Neuronal stem cell (in vitro differentiated cells): ENCODE measurements around the gene MEIKIN.

ENCODE experiments used
- DNase-seq: peaks from one replicate; pipeline ENCODE4 v3.0.0-alpha.2; 2013; ENCODE audit warnings: low spot score
- H2AFZ ChIP-seq: one replicate; pipeline ENCODE4 v1.6.1; 2013; ENCODE audit warnings: mild to moderate bottlenecking, low read length, inconsistent platforms
- H2AK5ac ChIP-seq: 2 replicates; pipeline ENCODE4 v1.6.1; 2013; ENCODE audit warnings: low read depth, mild to moderate bottlenecking, inconsistent platforms, low read length, moderate library complexity, mixed read lengths
- H2BK120ac ChIP-seq: 2 replicates; pipeline ENCODE4 v1.6.1; 2013; ENCODE audit warnings: low read depth, mild to moderate bottlenecking, inconsistent platforms, low read length, moderate library complexity, mixed read lengths
- H2BK12ac ChIP-seq: one replicate; pipeline ENCODE4 v1.6.1; 2013; ENCODE audit warnings: low read length, inconsistent platforms
- H2BK15ac ChIP-seq: 2 replicates; pipeline ENCODE4 v1.6.1; 2013; ENCODE audit warnings: mild to moderate bottlenecking, low read length, inconsistent platforms, mixed read lengths
- H2BK5ac ChIP-seq: one replicate; pipeline ENCODE4 v1.6.1; 2013; ENCODE audit warnings: inconsistent platforms, mild to moderate bottlenecking, low read length, moderate library complexity
- H3K14ac ChIP-seq: one replicate; pipeline ENCODE4 v1.6.1; 2013; ENCODE audit warnings: low read length, inconsistent platforms
- H3K18ac ChIP-seq: 2 replicates; pipeline ENCODE4 v1.6.1; 2013; ENCODE audit warnings: low read length, inconsistent platforms
- H3K23ac ChIP-seq: 2 replicates; pipeline ENCODE4 v1.6.1; 2013; ENCODE audit warnings: low read depth, mild to moderate bottlenecking, mixed read lengths, low read length, inconsistent platforms; ENCODE audit not compliant: poor library complexity
- H3K27ac ChIP-seq: replicated peaks from 3 replicates; pipeline ENCODE4 v1.5.1; 2013; ENCODE audit warnings: low read length, inconsistent platforms
- H3K27me3 ChIP-seq, 3 experiments: 2 replicates each; pipeline ENCODE4 v1.6.1; 2013; ENCODE audit warnings: low read length in 3 of 3, mild to moderate bottlenecking in 2 of 3, inconsistent platforms in 1 of 3, low read depth in 1 of 3, mixed read lengths in 1 of 3, moderate library complexity in 1 of 3; ENCODE audit not compliant: control insufficient read depth in 3 of 3, insufficient read depth in 3 of 3
- H3K36me3 ChIP-seq, 2 donors: replicated peaks in 1 of 2; 2 replicates each; pipeline ENCODE4 v1.6.1; 2013; ENCODE audit warnings: low read length in 2 of 2; ENCODE audit not compliant: control insufficient read depth in 2 of 2, insufficient read depth in 2 of 2
- H3K4ac ChIP-seq: 2 replicates; pipeline ENCODE4 v1.6.1; 2013; ENCODE audit warnings: inconsistent platforms, mild to moderate bottlenecking, low read length, moderate library complexity
- H3K4me1 ChIP-seq, 2 donors: 1 replicate in 1 of 2; 2 replicates in 1 of 2; pipeline ENCODE4 v1.6.1; 2013; ENCODE audit warnings: low read length in 2 of 2, low read depth in 1 of 2; ENCODE audit not compliant: control insufficient read depth in 2 of 2, insufficient read depth in 1 of 2
- H3K4me2 ChIP-seq: one replicate; pipeline ENCODE4 v1.6.1; 2013; ENCODE audit warnings: mild to moderate bottlenecking, low read length, inconsistent platforms; ENCODE audit not compliant: insufficient read depth, poor library complexity, severe bottlenecking
- H3K4me3 ChIP-seq, 2 donors: 2 replicates each; pipeline ENCODE4 v1.5.1; 2013; ENCODE audit warnings: low read length in 2 of 2, mild to moderate bottlenecking in 2 of 2, inconsistent platforms in 1 of 2, moderate library complexity in 1 of 2
- H3K79me1 ChIP-seq: one replicate; pipeline ENCODE4 v1.6.1; 2013; ENCODE audit warnings: low read depth, mild to moderate bottlenecking, inconsistent platforms, low read length, moderate library complexity
- H3K9ac ChIP-seq: one replicate; pipeline ENCODE4 v1.6.1; 2013; ENCODE audit warnings: mild to moderate bottlenecking, low read depth, low read length, inconsistent platforms; ENCODE audit not compliant: poor library complexity
- H3K9me3 ChIP-seq, 2 donors: replicated peaks in 1 of 2; 2 replicates each; pipeline versions ENCODE3 to v1.6.1; 2013; ENCODE audit warnings: low read length in 2 of 2, mild to moderate bottlenecking in 2 of 2, inconsistent platforms in 1 of 2, low read depth in 1 of 2, mixed read lengths in 1 of 2, moderate library complexity in 1 of 2; ENCODE audit not compliant: control insufficient read depth in 2 of 2, insufficient read depth in 1 of 2
- H4K8ac ChIP-seq: one replicate; pipeline ENCODE4 v1.6.1; 2013; ENCODE audit warnings: low read depth, mild to moderate bottlenecking, inconsistent platforms, low read length, moderate library complexity
- H4K91ac ChIP-seq: one replicate; pipeline ENCODE4 v1.6.1; 2013; ENCODE audit warnings: low read length, low read depth, mild to moderate bottlenecking, inconsistent platforms; ENCODE audit not compliant: poor library complexity
- WGBS, 2 donors: extraction: QIAGEN DNeasy Blood & Tissue Kit; methylation state at CpG; one replicate each; pipeline ENCODE4 v1.1.7; 2013; ENCODE audit warnings: missing lambda C conversion rate in 2 of 2, mixed read lengths in 1 of 2; ENCODE audit not compliant: insufficient read length in 2 of 2, insufficient replicate concordance in 1 of 2; ENCODE audit errors: extremely low coverage in 2 of 2; 5-methylcytosine and 5-hydroxymethylcytosine counted together

MEIKIN gene

DNA sequence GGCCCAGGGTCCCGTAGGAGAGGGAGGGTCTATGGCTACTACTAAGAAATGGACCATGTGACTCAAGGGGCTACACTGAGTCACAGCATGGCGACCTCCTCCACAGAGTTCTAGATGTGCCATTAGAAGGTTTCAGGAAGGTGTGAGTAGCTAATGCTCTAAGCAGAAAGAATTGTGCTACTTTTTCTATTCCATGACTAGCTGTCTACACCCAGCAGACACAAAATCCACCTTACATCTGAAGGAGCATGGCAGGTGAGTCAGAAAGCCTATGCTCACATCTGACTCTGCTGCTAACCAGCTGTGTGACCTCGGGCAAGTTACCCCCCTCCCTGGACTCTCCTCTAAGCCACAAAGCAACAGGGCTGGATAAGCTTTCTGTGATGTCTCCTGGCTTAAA lies 14.4 kb upstream of the MEIKIN start:
- WGBS, 2 donors: no CpG with 5 or more reads among the region's 3 CpGs
- H3K36me3 ChIP-seq: no peaks in the 10 kb centered on the region

DNA sequence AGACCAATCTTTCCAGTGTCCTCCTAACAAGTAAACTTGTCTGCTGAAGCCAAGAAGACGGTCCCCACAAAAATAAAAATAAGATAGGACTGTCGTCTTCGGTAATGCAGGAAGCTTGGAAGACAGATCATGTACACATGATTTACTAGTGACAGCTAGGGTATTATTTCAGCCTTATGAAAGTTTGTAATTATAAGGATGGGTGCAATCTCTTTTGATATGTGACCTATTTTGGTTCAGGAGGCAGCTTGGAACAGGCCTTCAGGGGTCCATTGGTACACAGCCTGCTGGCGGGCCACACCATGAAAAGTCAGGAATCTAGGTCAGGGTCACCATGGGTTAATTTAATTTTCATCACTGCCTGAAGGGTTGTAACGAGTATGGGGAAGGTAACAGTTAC lies 13.7 kb upstream of the MEIKIN start:
- Histone ChIP-seq H2BK15ac (no peak overlapping the region), H3K79me1 (no peaks in the 10 kb centered on the region), H3K18ac (no peak overlapping the region), H2BK12ac (no peak overlapping the region), H3K36me3 (no peaks in the 10 kb centered on the region), H3K27ac (no peak overlapping the region), H2BK5ac (no peak overlapping the region), H3K4me2 (no peak overlapping the region), H4K91ac (no peak overlapping the region), H3K14ac (no peak overlapping the region), H3K27me3 (no peaks in the 10 kb centered on the region), H4K8ac (no peak overlapping the region), H2AK5ac (no peak overlapping the region), H3K23ac (no peak overlapping the region), H3K4ac (no peak overlapping the region), H3K9me3 (no peaks in the 10 kb centered on the region), H3K4me1 (peaks cover 2 to 10% of the 10 kb centered on the region in 2 donors), H2BK120ac (no peak overlapping the region), H2AFZ (no peak overlapping the region), H3K9ac (no peak overlapping the region), H3K4me3 (no peak overlapping the region)
- no peak for DNase-seq
- no CpG with 5 or more reads among the region's 5 CpGs for WGBS, 2 donors

More for the DNA sequence above, 14.4 kb upstream of the MEIKIN start:
- H2AK5ac ChIP-seq: no peak overlapping the region
- no peak overlapping the region for H4K91ac ChIP-seq
- no peak overlapping the region for H3K18ac ChIP-seq
- no peak overlapping the region for H3K27ac ChIP-seq
- no peak overlapping the region for H2BK15ac ChIP-seq
- no peaks in the 10 kb centered on the region for H3K9me3 ChIP-seq
- H2BK12ac ChIP-seq: no peak overlapping the region
- H2BK120ac ChIP-seq: no peak overlapping the region
- DNase-seq: no peak
- H3K14ac ChIP-seq: no peak overlapping the region
- no peak overlapping the region for H3K4me3 ChIP-seq
- H2AFZ ChIP-seq: no peak overlapping the region
- no peaks in the 10 kb centered on the region for H3K27me3 ChIP-seq
- H3K4ac ChIP-seq: no peak overlapping the region
- H2BK5ac ChIP-seq: no peak overlapping the region
- H3K79me1 ChIP-seq: no peaks in the 10 kb centered on the region
- peaks cover 2 to 10% of the 10 kb centered on the region in 2 donors for H3K4me1 ChIP-seq
- no peak overlapping the region for H3K9ac ChIP-seq
- H3K23ac ChIP-seq: no peak overlapping the region
- no peak overlapping the region for H3K4me2 ChIP-seq
- H4K8ac ChIP-seq: no peak overlapping the region

GRCh38 chr5:131957721-131958441 lies 12.4 kb upstream of the MEIKIN start:
- no peak overlapping the region for H2BK120ac ChIP-seq
- no peak overlapping the region for H3K23ac ChIP-seq
- H3K4me2 ChIP-seq: no peak overlapping the region
- no peak overlapping the region for H3K18ac ChIP-seq
- H3K4me1 ChIP-seq: peaks cover 2 to 10% of the 10 kb centered on the region in 2 donors
- H4K91ac ChIP-seq: no peak overlapping the region
- no peaks in the 10 kb centered on the region for H3K27me3 ChIP-seq
- H3K36me3 ChIP-seq: no peaks in the 10 kb centered on the region
- no peak overlapping the region for H2BK12ac ChIP-seq
- no peak overlapping the region for H2BK5ac ChIP-seq
- no peak overlapping the region for H3K27ac ChIP-seq
- H3K9me3 ChIP-seq: no peaks in the 10 kb centered on the region
- WGBS, 2 donors: no CpG with 5 or more reads among the region's 8 CpGs
- H3K4me3 ChIP-seq: no peak overlapping the region
- no peak overlapping the region for H4K8ac ChIP-seq
- H2AK5ac ChIP-seq: no peak overlapping the region
- peak overlapping the region; percentile 41 for H2AFZ ChIP-seq
- H3K14ac ChIP-seq: no peak overlapping the region
- H3K4ac ChIP-seq: no peak overlapping the region
- no peaks in the 10 kb centered on the region for H3K79me1 ChIP-seq
- peak overlapping the region; percentile 21 for H3K9ac ChIP-seq
- H2BK15ac ChIP-seq: peak overlapping the region; percentile 49
- no peak for DNase-seq

- H3K4me3 ChIP-seq: no peak overlapping the region
- no peaks in the 10 kb centered on the region for H3K36me3 ChIP-seq
- H3K4me2 ChIP-seq: no peak overlapping the region
- H3K79me1 ChIP-seq: no peaks in the 10 kb centered on the region
- no peak overlapping the region for H3K23ac ChIP-seq
- no peak overlapping the region for H2BK15ac ChIP-seq
- H3K27ac ChIP-seq: no peak overlapping the region
- no peak overlapping the region for H2BK12ac ChIP-seq
- no peak overlapping the region for H4K91ac ChIP-seq
- DNase-seq: no peak
- no peak overlapping the region for H4K8ac ChIP-seq
- no peak overlapping the region for H2AK5ac ChIP-seq
- H3K9ac ChIP-seq: no peak overlapping the region
- no peak overlapping the region for H3K4ac ChIP-seq
- no peak overlapping the region for H3K18ac ChIP-seq
- H2AFZ ChIP-seq: no peak overlapping the region
- H3K27me3 ChIP-seq: no peaks in the 10 kb centered on the region
- H2BK120ac ChIP-seq: no peak overlapping the region
- H3K4me1 ChIP-seq: peaks cover 2 to 10% of the 10 kb centered on the region in 2 donors
- no peak overlapping the region for H3K14ac ChIP-seq
- H3K9me3 ChIP-seq: no peaks in the 10 kb centered on the region
- no peak overlapping the region for H2BK5ac ChIP-seq
These were observed 8.5 kb upstream of the MEIKIN start for GRCh38 chr5:131953969-131954368.
